HepG2 (cell line): ENCODE measurements around the gene VEZF1. TPM values are rescaled to one million over a fixed set of nuclear protein-coding genes. Genes with fewer than 3 reads are reported as not detected.

Experiments used
- CCAR2 ChIP-seq: fragments of 200-400 bp; formaldehyde crosslinking; optimal IDR thresholded peaks from 2 replicates; pipeline ENCODE3; 2018; ENCODE audit warnings: low read depth, mild to moderate bottlenecking, low read length, moderate library complexity
- EHMT2 ChIP-seq: fragments of 200-600 bp; sonication (generic); IDR thresholded peaks from 2 replicates; pipeline ENCODE4 v1.7.0; 2017; ENCODE audit warnings: antibody characterized with exemption, low read depth, low read length, borderline replicate concordance
- ERF ChIP-seq: IDR thresholded peaks from 2 replicates; pipeline ENCODE4 v1.6.1; 2018; ENCODE audit warnings: missing biosample characterization, missing genetic modification reagents
- GATAD1 ChIP-seq: IDR thresholded peaks from 2 replicates; pipeline ENCODE4 v1.6.1; 2016; ENCODE audit warnings: missing genetic modification reagents, missing compliant biosample characterization
- GLI4 ChIP-seq: sonication (generic); formaldehyde crosslinking; IDR thresholded peaks from 2 replicates; pipeline ENCODE4 v1.5.1; 2020; ENCODE audit warnings: missing genetic modification reagents, mild to moderate bottlenecking, moderate library complexity, borderline replicate concordance
- ISX ChIP-seq: sonication (generic); formaldehyde crosslinking; conservative IDR thresholded peaks from 2 replicates; pipeline ENCODE4 v1.5.0; 2020; ENCODE audit warnings: missing genetic modification reagents
- MIER2 ChIP-seq: IDR thresholded peaks from 2 replicates; pipeline ENCODE4 v1.6.1; 2016; ENCODE audit warnings: missing biosample characterization, missing genetic modification reagents
- RBFOX2 ChIP-seq: fragments of 200-400 bp; formaldehyde crosslinking; IDR thresholded peaks from 2 replicates; pipeline ENCODE4 v1.6.1; 2017; ENCODE audit warnings: low read depth, mild to moderate bottlenecking, low read length
- RNF219 ChIP-seq: sonication (generic); formaldehyde crosslinking; IDR thresholded peaks from 2 replicates; pipeline ENCODE4 v1.5.0; 2020; ENCODE audit warnings: mild to moderate bottlenecking, missing genetic modification reagents
- SMAD3 ChIP-seq: sonication (generic); formaldehyde crosslinking; IDR thresholded peaks from 2 replicates; pipeline ENCODE4 v1.4.0; 2020; ENCODE audit warnings: missing genetic modification reagents
- SYNCRIP ChIP-seq: fragments of 200-400 bp; formaldehyde crosslinking; IDR thresholded peaks from 2 replicates; pipeline ENCODE4 v1.6.1; 2018; ENCODE audit warnings: mild to moderate bottlenecking, low read depth, low read length; ENCODE audit not compliant: insufficient read depth
- ZBTB49 ChIP-seq: sonication (generic); formaldehyde crosslinking; IDR thresholded peaks from 2 replicates; pipeline ENCODE4 v1.4.0; 2020; ENCODE audit warnings: missing genetic modification reagents, borderline replicate concordance
- ZFP37 ChIP-seq: sonication (generic); formaldehyde crosslinking; IDR thresholded peaks from 2 replicates; pipeline ENCODE4 v1.4.0; 2020; ENCODE audit warnings: missing genetic modification reagents, borderline replicate concordance
- ZKSCAN1 ChIP-seq: fragments of 150-350 bp; IDR thresholded peaks from 2 replicates; pipeline ENCODE4 v1.6.1; 2014; ENCODE audit warnings: low read length
- ZNF44 ChIP-seq: sonication (generic); formaldehyde crosslinking; IDR thresholded peaks from 2 replicates; pipeline ENCODE4 v1.5.1; 2020; ENCODE audit warnings: mild to moderate bottlenecking, missing genetic modification reagents
- ZNF543 ChIP-seq: sonication (generic); formaldehyde crosslinking; IDR thresholded peaks from 2 replicates; pipeline ENCODE4 v1.4.0; 2020; ENCODE audit warnings: mild to moderate bottlenecking, missing genetic modification reagents
- ZNF572 ChIP-seq: sonication (generic); formaldehyde crosslinking; IDR thresholded peaks from 2 replicates; pipeline ENCODE4 v1.5.1; 2020; ENCODE audit warnings: mild to moderate bottlenecking, missing genetic modification reagents
- ZNF609 ChIP-seq: sonication (generic); formaldehyde crosslinking; IDR thresholded peaks from 2 replicates; pipeline ENCODE4 v1.4.0; 2020; ENCODE audit warnings: mild to moderate bottlenecking, missing genetic modification reagents, borderline replicate concordance
- polyA plus RNA-seq, 8 experiments: library from polyadenylated mRNA; depleted of rRNA in 3 of 8; stranded (reverse) in 7 of 8; unstranded in 1 of 8; fragments of >200 nt; fragmentation: Illumina TruSeq in 4 of 8; extraction: Trizol in 4 of 8; gene quantifications; 2 replicates each; pipeline versions ENCODE4 v1.2.1 to v1.2.3, GENCODE V29; 2011 to 2016; ENCODE audit warnings: low read depth in 4 of 8, missing spikeins in 1 of 8, mixed read lengths in 1 of 8; ENCODE audit not compliant: insufficient read depth in 1 of 8
- total RNA-seq, 5 experiments: library from RNA; depleted of rRNA; stranded (reverse); fragments of >200 nt; fragmentation: Illumina TruSeq; extraction: Trizol; gene quantifications; 2 replicates each; pipeline ENCODE4 v1.2.3, GENCODE V29; 2016; ENCODE audit warnings: low read depth in 1 of 5

VEZF1 gene
- total and polyA plus RNA-seq, 2 of the 13 experiments (the other 11 are each of a cell fraction or from before 2014, with no cell fraction given): 45.9 to 49.7 TPM

- TF ChIP-seq CCAR2 (no peak), MIER2 (CRISPR knock-in tag) (peak; percentile 7; the same call in 1 of the 2 replicates), ZKSCAN1 (no peak), ZBTB49 (0 out of 2 replicates have a peak, but pooled peaks have one; percentile 33), ZNF543 (CRISPR knock-in tag) (no peak), ISX (CRISPR knock-in tag) (no peak), GLI4 (CRISPR knock-in tag) (no peak), RNF219 (CRISPR knock-in tag) (peak; percentile 53; the same call in 1 of the 2 replicates), ZFP37 (CRISPR knock-in tag) (no peak), ZNF44 (CRISPR knock-in tag) (no peak), GATAD1 (peak; percentile 37; the same call in 1 of the 2 replicates), ERF (CRISPR knock-in tag) (0 out of 2 replicates have a peak, but pooled peaks have one; percentile 45), RBFOX2 (0 out of 2 replicates have a peak, but pooled peaks have one; percentile 20), SMAD3 (CRISPR knock-in tag) (0 out of 2 replicates have a peak, but pooled peaks have one; percentile 3), ZNF572 (no peak), SYNCRIP (no peak), ZNF609 (no peak), EHMT2 (0 out of 2 replicates have a peak, but pooled peaks have one; percentile 6)
Measured at GRCh38 chr17:58005728-58006559, 17.9 kb upstream of the VEZF1 start (continued).
